Hepatocyte (in vitro differentiated cells): ENCODE data around the gene TRPM1.

ENCODE experiments used
- EZH2 ChIP-seq: fragments of 200-600 bp; sonication (generic); IDR thresholded peaks from 2 replicates; pipeline ENCODE4 v1.6.1; 2016; ENCODE audit warnings: antibody characterized with exemption, mild to moderate bottlenecking, borderline replicate concordance
- EZH2phosphoT487 ChIP-seq: fragments of 200-600 bp; sonication (generic); IDR thresholded peaks from one replicate; pipeline ENCODE4 v1.6.1; 2018; ENCODE audit warnings: antibody characterized with exemption, mild to moderate bottlenecking, low read depth, moderate library complexity; ENCODE audit not compliant: unreplicated experiment, severe bottlenecking
- TF ChIP-seq, protein P1 (sequence below): fragments of 200-600 bp; sonication (generic); IDR thresholded peaks from 2 replicates; pipeline ENCODE4 v1.5.1; 2016; ENCODE audit warnings: antibody characterized with exemption, mild to moderate bottlenecking; ENCODE audit not compliant: poor library complexity

- TF ChIP-seq, protein P1, sequence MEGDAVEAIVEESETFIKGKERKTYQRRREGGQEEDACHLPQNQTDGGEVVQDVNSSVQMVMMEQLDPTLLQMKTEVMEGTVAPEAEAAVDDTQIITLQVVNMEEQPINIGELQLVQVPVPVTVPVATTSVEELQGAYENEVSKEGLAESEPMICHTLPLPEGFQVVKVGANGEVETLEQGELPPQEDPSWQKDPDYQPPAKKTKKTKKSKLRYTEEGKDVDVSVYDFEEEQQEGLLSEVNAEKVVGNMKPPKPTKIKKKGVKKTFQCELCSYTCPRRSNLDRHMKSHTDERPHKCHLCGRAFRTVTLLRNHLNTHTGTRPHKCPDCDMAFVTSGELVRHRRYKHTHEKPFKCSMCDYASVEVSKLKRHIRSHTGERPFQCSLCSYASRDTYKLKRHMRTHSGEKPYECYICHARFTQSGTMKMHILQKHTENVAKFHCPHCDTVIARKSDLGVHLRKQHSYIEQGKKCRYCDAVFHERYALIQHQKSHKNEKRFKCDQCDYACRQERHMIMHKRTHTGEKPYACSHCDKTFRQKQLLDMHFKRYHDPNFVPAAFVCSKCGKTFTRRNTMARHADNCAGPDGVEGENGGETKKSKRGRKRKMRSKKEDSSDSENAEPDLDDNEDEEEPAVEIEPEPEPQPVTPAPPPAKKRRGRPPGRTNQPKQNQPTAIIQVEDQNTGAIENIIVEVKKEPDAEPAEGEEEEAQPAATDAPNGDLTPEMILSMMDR = no peak
- TF ChIP-seq EZH2phosphoT487 = no peak
- no peak for TF ChIP-seq EZH2
These were observed 52.4 kb downstream of the TRPM1 start for GRCh38 chr15:31049111-31049510.
